CD14-positive monocyte (primary cell): ENCODE results near the gene FAM118B. TPM values are rescaled to one million over a fixed set of nuclear protein-coding genes. Genes with fewer than 3 reads are reported as not detected.

Experiments
- DNase-seq, 3 donors: peaks; one replicate each; pipeline ENCODE4 v3.0.0-alpha.2; 2011 to 2022
- H2AFZ ChIP-seq: 2 replicates; pipeline ENCODE4 v1.6.0; 2012; ENCODE audit warnings: mild to moderate bottlenecking, low read depth, low read length, inconsistent platforms; ENCODE audit not compliant: insufficient read depth, poor library complexity, severe bottlenecking
- H3K27ac ChIP-seq, 2 donors: 1 replicate in 1 of 2; 2 replicates in 1 of 2; pipeline ENCODE4 v1.5.1; 2012 to 2013; ENCODE audit warnings: low read length in 2 of 2, control low read depth in 1 of 2, inconsistent platforms in 1 of 2, low read depth in 1 of 2, mild to moderate bottlenecking in 1 of 2
- H3K27me3 ChIP-seq, 2 donors: one replicate each; pipeline versions ENCODE4 v1.6.0 to v1.6.1; 2011 to 2013; ENCODE audit warnings: low read length in 2 of 2; ENCODE audit not compliant: control insufficient read depth in 2 of 2, insufficient read depth in 2 of 2
- H3K36me3 ChIP-seq, 2 donors: replicated peaks in 1 of 2; 1 replicate in 1 of 2; 2 replicates in 1 of 2; pipeline versions ENCODE4 v1.5.1 to v1.6.1; 2012 to 2013; ENCODE audit warnings: low read length in 2 of 2, control low read depth in 1 of 2, inconsistent platforms in 1 of 2, mild to moderate bottlenecking in 1 of 2; ENCODE audit not compliant: insufficient read depth in 2 of 2, control insufficient read depth in 1 of 2
- H3K4me1 ChIP-seq, 2 donors: 1 replicate in 1 of 2; 2 replicates in 1 of 2; pipeline versions ENCODE4 v1.5.1 to v1.6.1; 2012 to 2013; ENCODE audit warnings: low read length in 2 of 2, control low read depth in 1 of 2, inconsistent platforms in 1 of 2, mild to moderate bottlenecking in 1 of 2, moderate library complexity in 1 of 2; ENCODE audit not compliant: insufficient read depth in 2 of 2, control insufficient read depth in 1 of 2
- H3K4me2 ChIP-seq: replicated peaks from 2 replicates; pipeline ENCODE3; 2012; ENCODE audit warnings: low read length, moderate library complexity, mild to moderate bottlenecking; ENCODE audit not compliant: poor library complexity, severe bottlenecking; ENCODE audit errors: extremely low read depth
- H3K4me3 ChIP-seq, 3 experiments: fragments of 200-600 bp in 1 of 3; sonication (generic) in 1 of 3; replicated peaks in 1 of 3; 1 replicate in 2 of 3; 2 replicates in 1 of 3; pipeline ENCODE4 v1.5.1; 2011 to 2013; ENCODE audit warnings: low read length in 3 of 3, mild to moderate bottlenecking in 3 of 3, control low read depth in 2 of 3, low read depth in 2 of 3, inconsistent platforms in 1 of 3, moderate library complexity in 1 of 3
- H3K79me2 ChIP-seq: 2 replicates; pipeline ENCODE4 v1.6.0; 2012; ENCODE audit warnings: mild to moderate bottlenecking, control low read depth, inconsistent platforms, low read length, moderate library complexity; ENCODE audit not compliant: insufficient read depth
- H3K9ac ChIP-seq: 2 replicates; pipeline ENCODE4 v1.6.0; 2017; ENCODE audit warnings: low read length, mild to moderate bottlenecking; ENCODE audit not compliant: insufficient read depth, poor library complexity, severe bottlenecking
- H3K9me3 ChIP-seq, 2 donors: replicated peaks in 1 of 2; 1 replicate in 1 of 2; 2 replicates in 1 of 2; pipeline versions ENCODE4 v1.5.1 to v1.6.1; 2012 to 2013; ENCODE audit warnings: low read length in 2 of 2, control low read depth in 1 of 2; ENCODE audit not compliant: control insufficient read depth in 1 of 2, insufficient read depth in 1 of 2
- H4K20me1 ChIP-seq: 2 replicates; pipeline ENCODE4 v1.6.0; 2012; ENCODE audit warnings: mild to moderate bottlenecking, low read length, control low read depth, moderate library complexity; ENCODE audit not compliant: insufficient read depth
- H3K27ac Mint-ChIP-seq, 7 donors: one replicate each; pipeline ENCODE4 v1.8.0; 2020; ENCODE audit warnings: mild to moderate bottlenecking in 7 of 7, mixed read lengths in 7 of 7, moderate library complexity in 6 of 7, inconsistent platforms in 2 of 7
- H3K27me3 Mint-ChIP-seq, 3 donors: one replicate each; pipeline ENCODE4 v1.8.0; 2021 to 2022; ENCODE audit warnings: low read depth in 3 of 3, mild to moderate bottlenecking in 3 of 3, mixed read lengths in 3 of 3, moderate library complexity in 3 of 3, inconsistent platforms in 1 of 3
- H3K36me3 Mint-ChIP-seq, 2 donors: one replicate each; pipeline ENCODE4 v1.8.0; 2020; ENCODE audit warnings: mixed read lengths in 2 of 2, inconsistent platforms in 1 of 2, mild to moderate bottlenecking in 1 of 2
- H3K4me1 Mint-ChIP-seq: one replicate; pipeline ENCODE4 v1.8.0; 2020; ENCODE audit warnings: mild to moderate bottlenecking, mixed read lengths
- H3K4me3 Mint-ChIP-seq, 2 donors: one replicate each; pipeline ENCODE4 v1.8.0; 2020; ENCODE audit warnings: mild to moderate bottlenecking in 2 of 2, mixed read lengths in 2 of 2, moderate library complexity in 1 of 2
- H3K9me3 Mint-ChIP-seq, 7 donors: one replicate each; pipeline ENCODE4 v1.8.0; 2020 to 2022; ENCODE audit warnings: mixed read lengths in 7 of 7, mild to moderate bottlenecking in 6 of 7, moderate library complexity in 6 of 7, inconsistent platforms in 2 of 7
- CTCF ChIP-seq: fragments of 200-600 bp; IDR thresholded peaks from one replicate; pipeline ENCODE4 v1.8.0; 2022; ENCODE audit warnings: antibody characterized with exemption, mild to moderate bottlenecking
- WGBS: methylation state at CpG from one replicate; pipeline ENCODE4 v1.1.5; 2013; ENCODE audit warnings: missing lambda C conversion rate; ENCODE audit not compliant: insufficient coverage; 5-methylcytosine and 5-hydroxymethylcytosine counted together
- intact Hi-C, 2 donors: fragments of 100-400 bp; cut with micrococcal nuclease; formaldehyde crosslinking; loops; one replicate each; pipeline versions ENCODE4 v1.15.0 to v1.15.1; 2023
- polyA plus RNA-seq, 3 donors: library from polyadenylated mRNA; depleted of rRNA in 1 of 3; unstranded in 2 of 3; stranded (reverse) in 1 of 3; fragments of 300-500 nt in 2 of 3; fragments of >200 nt in 1 of 3; fragmentation: Illumina TruSeq in 2 of 3; gene quantifications; 1 replicate in 2 of 3; 2 replicates in 1 of 3; pipeline ENCODE4 v1.2.3, GENCODE V29; 2012 to 2021

FAM118B gene
- polyA plus RNA-seq, 3 donors = 13.6 to 18.7 (median 16.5) TPM

- Histone ChIP-seq H3K9ac (no peak overlapping the region), H3K4me1 (peaks cover 0 to 7% of the 10 kb centered on the region in 2 donors), H2AFZ (no peak overlapping the region), H3K79me2 (peaks cover 19% of the 10 kb centered on the region), H3K9me3 (no peaks in the 10 kb centered on the region), H3K4me3 (no peak overlapping the region), H3K27me3 (no peaks in the 10 kb centered on the region), H3K27ac (peak overlapping the region in 1 of 2 donors; percentile 32), H3K36me3 (peaks cover 57 to 79% of the 10 kb centered on the region in 2 donors), H3K4me2 (no peak overlapping the region), H4K20me1 (peaks cover 40% of the 10 kb centered on the region)
- H3K4me1 Mint-ChIP-seq = peaks cover 11% of the 10 kb centered on the region
- H3K9me3 Mint-ChIP-seq = no peaks in the 10 kb centered on the region
- H3K27me3 Mint-ChIP-seq = no peaks in the 10 kb centered on the region
- H3K36me3 Mint-ChIP-seq = peaks cover 70 to 93% of the 10 kb centered on the region in 2 donors
- no peak for TF ChIP-seq CTCF
- intact Hi-C loops = no loop called here
- H3K27ac Mint-ChIP-seq = peak overlapping the region in 5 of 7 donors; percentile 14 to 74 (median 47)
- 77% methylated on average over 5 of the region's 5 CpGs for WGBS
- H3K4me3 Mint-ChIP-seq = no peak overlapping the region
- peak in 1 of 3 donors; percentile 73 for DNase-seq
These were observed 82.1 kb downstream of the FAM118B start for GRCh38 chr11:126293726-126294125.

- peaks cover 22% of the 10 kb centered on the region for H4K20me1 ChIP-seq
- H3K4me1 ChIP-seq = peaks cover 0 to 7% of the 10 kb centered on the region in 2 donors
- H3K4me3 ChIP-seq = no peak overlapping the region
- TF ChIP-seq CTCF = no peak
- WGBS = 78% methylated on average over 2 of the region's 2 CpGs
- no peaks in the 10 kb centered on the region for H3K9me3 ChIP-seq
- H3K36me3 Mint-ChIP-seq = peaks cover 47 to 81% of the 10 kb centered on the region in 2 donors
- no peak overlapping the region for H3K4me3 Mint-ChIP-seq
- peaks cover 11% of the 10 kb centered on the region for H3K4me1 Mint-ChIP-seq
- peaks cover 14% of the 10 kb centered on the region for H3K79me2 ChIP-seq
- H3K9me3 Mint-ChIP-seq = no peaks in the 10 kb centered on the region
- H3K36me3 ChIP-seq = peaks cover 31 to 70% of the 10 kb centered on the region in 2 donors
- no peak overlapping the region for H2AFZ ChIP-seq
- no peaks in the 10 kb centered on the region for H3K27me3 ChIP-seq
- no peak overlapping the region for H3K4me2 ChIP-seq
- no peaks in the 10 kb centered on the region for H3K27me3 Mint-ChIP-seq
- intact Hi-C loops = no loop called here
- no peak overlapping the region for H3K9ac ChIP-seq
- H3K27ac ChIP-seq = no peak overlapping the region
- no peak overlapping the region for H3K27ac Mint-ChIP-seq
- DNase-seq = no peak
These were observed 85.4 kb downstream of the FAM118B start for GRCh38 chr11:126297004-126297403.
